HT1080 (cell line): Measurements from ENCODE around the gene NOP9. TPM values are rescaled to one million over a fixed set of nuclear protein-coding genes. Genes with fewer than 3 reads are reported as not detected.

ENCODE experiments used
- DNase-seq: peaks from one replicate; pipeline ENCODE4 v3.0.0-alpha.2; 2015; ENCODE audit warnings: low read depth
- total RNA-seq: library from RNA; depleted of rRNA; stranded (reverse); fragments of >200 nt; shearing (Covaris generic); gene quantifications from 2 replicates; pipeline ENCODE4 v1.2.3, GENCODE V29; 2014

The NOP9 gene
- total RNA-seq, 1 experiment from 2014 or later = 25.6 TPM

- no peak for DNase-seq
Observed at GRCh38 chr14:24308342-24309124, 8.9 kb downstream of the NOP9 start.

DNA sequence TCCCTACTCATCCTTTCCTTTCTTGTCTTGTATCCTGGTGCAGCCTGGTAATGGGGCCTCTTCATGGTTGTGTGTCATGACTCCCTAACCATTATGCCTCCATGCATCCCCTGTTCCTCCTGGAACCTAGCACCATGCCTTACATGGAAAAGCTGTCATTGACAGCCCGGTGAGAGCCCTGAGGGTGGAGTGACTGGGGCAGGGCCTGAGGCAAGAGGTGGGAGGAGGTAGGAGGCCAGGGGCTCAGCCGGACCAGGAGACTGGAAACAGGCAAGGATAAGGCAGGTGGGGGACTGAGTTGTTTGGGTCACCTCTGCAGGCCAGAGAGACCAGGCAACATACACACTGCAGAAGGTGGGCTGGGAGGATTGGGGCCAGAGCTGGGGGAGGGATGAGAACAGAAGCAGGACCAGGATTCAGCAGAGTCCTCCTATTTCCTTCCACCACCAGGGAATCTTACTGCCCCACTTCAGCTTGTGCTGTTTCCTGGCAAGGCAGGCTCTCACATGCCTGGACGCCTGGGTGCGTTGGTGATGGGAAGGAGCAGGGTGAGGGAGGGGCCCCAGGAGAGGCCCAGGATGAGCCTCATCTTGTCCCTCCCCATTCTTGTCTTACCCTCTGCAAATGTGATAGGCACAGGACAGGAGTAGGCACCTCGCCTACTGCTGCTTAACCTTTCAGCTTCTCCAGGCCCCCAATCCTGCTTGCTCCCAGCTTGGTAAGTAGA is 10.1 kb downstream of the NOP9 start, which contains the start of gene LTB4R2:
Gene LTB4R2, plus strand, starts transcription at position 603 of the 727 bp plus-strand sequence. CDS start 525 bp downstream, outside the sequence.
- no peak for DNase-seq

DNA sequence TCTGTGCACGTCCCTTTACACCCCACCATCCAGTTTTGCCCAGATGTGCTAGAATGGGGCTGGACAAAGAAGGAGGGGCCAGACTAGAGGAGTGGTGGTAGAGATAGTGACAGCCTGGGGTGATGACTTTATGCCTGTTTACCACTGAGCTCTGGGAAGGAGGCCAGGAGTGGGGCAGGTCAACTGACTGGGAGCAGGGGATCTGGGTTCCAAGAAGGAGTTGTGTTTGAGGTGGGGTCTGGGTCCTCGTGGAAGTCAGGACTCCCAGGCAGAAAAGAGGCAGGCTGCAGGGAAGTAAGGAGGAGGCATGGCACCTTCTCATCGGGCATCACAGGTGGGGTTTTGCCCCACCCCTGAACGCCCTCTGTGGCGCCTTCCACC is 10.6 kb downstream of the NOP9 start:
- no peak for DNase-seq

DNA sequence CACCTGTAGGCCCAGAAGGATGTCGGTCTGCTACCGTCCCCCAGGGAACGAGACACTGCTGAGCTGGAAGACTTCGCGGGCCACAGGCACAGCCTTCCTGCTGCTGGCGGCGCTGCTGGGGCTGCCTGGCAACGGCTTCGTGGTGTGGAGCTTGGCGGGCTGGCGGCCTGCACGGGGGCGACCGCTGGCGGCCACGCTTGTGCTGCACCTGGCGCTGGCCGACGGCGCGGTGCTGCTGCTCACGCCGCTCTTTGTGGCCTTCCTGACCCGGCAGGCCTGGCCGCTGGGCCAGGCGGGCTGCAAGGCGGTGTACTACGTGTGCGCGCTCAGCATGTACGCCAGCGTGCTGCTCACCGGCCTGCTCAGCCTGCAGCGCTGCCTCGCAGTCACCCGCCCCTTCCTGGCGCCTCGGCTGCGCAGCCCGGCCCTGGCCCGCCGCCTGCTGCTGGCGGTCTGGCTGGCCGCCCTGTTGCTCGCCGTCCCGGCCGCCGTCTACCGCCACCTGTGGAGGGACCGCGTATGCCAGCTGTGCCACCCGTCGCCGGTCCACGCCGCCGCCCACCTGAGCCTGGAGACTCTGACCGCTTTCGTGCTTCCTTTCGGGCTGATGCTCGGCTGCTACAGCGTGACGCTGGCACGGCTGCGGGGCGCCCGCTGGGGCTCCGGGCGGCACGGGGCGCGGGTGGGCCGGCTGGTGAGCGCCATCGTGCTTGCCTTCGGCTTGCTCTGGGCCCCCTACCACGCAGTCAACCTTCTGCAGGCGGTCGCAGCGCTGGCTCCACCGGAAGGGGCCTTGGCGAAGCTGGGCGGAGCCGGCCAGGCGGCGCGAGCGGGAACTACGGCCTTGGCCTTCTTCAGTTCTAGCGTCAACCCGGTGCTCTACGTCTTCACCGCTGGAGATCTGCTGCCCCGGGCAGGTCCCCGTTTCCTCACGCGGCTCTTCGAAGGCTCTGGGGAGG is 11.3 kb downstream of the NOP9 start, which contains the start of gene LTB4R:
Gene LTB4R, plus strand, starts transcription at position 857 of the 959 bp plus-strand sequence. CDS start 4,150 bp downstream, outside the sequence.
- DNase-seq = no peak

- DNase-seq = no peak
Observed at GRCh38 chr14:24311837-24312615, 12.4 kb downstream of the NOP9 start.

- DNase-seq = peak; percentile 77
Observed at GRCh38 chr14:24312736-24313507, 13.3 kb downstream of the NOP9 start.

- DNase-seq = no peak
Observed at GRCh38 chr14:24313913-24314312, 14.3 kb downstream of the NOP9 start.

DNA sequence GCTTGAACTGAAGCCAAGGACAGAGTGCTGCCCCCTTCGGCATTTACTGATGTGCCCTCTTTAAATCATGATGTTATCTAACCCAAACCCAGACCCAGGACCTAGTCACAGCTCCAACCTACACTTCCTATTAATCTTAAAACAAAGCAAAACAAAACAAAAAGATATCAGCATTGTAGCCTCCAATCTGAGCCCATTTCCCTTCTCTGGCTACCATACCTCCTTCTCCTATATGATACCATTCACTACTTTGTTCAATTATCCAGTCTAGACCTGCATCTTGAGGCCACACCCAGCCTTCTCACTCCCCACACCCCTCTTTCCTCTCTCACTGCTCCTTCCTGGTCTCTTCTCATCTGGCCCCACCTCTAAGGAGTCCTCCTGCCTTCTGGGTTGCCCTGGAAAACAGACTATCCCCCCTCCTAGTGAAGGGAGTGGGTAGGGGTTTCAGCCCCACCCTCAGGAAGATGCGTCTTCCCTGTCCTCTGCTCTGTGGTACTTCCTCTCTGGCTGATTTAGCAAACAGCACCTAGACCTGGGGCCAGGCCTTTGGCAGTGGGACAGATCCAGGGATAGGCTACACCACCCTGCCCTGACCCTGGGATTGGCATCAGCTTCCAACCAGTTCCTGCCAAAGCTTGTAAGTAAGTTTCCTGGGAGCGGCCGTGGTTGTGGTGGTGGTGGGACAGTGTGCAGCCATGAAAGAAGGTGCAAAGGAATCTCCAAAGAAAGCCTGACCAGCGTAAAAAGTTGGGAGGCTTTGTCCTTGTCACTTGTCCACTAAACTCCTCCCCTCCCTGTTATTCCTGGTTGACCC is 14.9 kb downstream of the NOP9 start:
- no peak for DNase-seq

GRCh38 chr14:24315243-24315806 is 15.7 kb downstream of the NOP9 start:
- no peak for DNase-seq

DNA sequence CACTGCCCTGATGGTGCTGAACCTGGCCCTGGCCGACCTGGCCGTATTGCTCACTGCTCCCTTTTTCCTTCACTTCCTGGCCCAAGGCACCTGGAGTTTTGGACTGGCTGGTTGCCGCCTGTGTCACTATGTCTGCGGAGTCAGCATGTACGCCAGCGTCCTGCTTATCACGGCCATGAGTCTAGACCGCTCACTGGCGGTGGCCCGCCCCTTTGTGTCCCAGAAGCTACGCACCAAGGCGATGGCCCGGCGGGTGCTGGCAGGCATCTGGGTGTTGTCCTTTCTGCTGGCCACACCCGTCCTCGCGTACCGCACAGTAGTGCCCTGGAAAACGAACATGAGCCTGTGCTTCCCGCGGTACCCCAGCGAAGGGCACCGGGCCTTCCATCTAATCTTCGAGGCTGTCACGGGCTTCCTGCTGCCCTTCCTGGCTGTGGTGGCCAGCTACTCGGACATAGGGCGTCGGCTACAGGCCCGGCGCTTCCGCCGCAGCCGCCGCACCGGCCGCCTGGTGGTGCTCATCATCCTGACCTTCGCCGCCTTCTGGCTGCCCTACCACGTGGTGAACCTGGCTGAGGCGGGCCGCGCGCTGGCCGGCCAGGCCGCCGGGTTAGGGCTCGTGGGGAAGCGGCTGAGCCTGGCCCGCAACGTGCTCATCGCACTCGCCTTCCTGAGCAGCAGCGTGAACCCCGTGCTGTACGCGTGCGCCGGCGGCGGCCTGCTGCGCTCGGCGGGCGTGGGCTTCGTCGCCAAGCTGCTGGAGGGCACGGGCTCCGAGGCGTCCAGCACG is 16.4 kb downstream of the NOP9 start:
- DNase-seq = no peak

GRCh38 chr14:24316597-24316950 is 16.9 kb downstream of the NOP9 start:
- DNase-seq = no peak

- peak; percentile 73 for DNase-seq
Observed at GRCh38 chr14:24317141-24317928, 17.7 kb downstream of the NOP9 start.

DNA sequence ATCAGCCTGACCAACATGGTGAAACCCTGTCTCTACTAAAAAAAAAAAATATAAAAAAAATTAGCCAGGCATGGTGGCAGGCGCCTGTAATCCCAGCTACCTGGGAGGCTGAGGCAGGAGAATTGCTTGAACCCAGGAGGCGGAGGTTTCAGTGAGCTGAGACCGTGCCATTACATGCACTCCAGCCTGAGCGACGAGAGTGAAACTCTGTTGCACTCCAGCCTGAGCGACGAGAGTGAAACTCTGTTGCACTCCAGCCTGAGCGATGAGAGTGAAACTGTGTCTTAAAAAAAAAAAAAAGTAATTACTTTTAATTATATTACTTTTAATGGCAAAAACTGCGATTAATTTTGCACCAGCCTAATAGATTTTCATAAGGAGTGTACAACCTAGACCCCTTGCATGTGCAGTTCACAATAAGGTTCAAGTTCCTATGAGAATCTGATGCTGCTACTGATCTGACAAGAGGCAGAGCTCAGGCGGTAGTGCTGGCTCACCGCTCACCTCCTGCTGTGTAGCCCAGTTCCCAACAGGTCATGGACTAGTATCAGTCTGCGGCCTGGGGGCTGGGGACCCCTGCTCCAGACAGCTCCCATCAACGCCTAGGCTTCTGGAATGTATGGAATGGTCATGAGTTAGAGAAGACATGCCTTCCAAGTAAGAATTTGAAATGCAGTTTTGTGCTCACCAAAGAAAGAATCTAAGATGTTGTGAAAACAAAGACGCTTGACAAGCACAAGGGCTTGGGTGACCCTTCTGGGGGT is 21.7 kb downstream of the NOP9 start:
- DNase-seq = no peak

- no peak for DNase-seq
Observed at GRCh38 chr14:24322672-24323071, 23.0 kb downstream of the NOP9 start.

DNA sequence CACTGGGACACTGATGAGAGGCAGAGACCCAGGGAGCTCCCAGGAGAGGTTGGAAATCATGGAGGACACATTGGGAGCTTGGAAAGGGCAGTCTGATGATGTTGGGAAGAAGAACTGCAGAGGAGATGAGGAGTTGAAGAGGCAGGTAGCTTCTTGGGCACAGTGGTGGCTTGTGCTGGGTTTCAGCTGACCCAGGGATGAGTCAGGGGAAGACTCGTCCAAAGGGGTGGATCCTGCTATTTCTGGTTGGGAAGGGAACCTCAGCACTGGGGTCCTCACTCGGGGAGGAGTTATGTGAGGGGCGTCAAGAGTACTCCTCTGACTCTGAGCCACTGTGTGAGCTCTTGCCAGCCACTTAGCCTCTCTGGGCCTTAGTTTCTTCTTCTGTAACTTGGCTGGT is 23.7 kb downstream of the NOP9 start:
- DNase-seq = no peak

GRCh38 chr14:24324024-24324423 is 24.4 kb downstream of the NOP9 start:
- no peak for DNase-seq
